Measurements from ENCODE around the gene KRTAP10-4. TPM values are rescaled to one million over a fixed set of nuclear protein-coding genes. Genes with fewer than 3 reads are reported as not detected.

Gene KRTAP10-4
- total RNA-seq, 6 experiments from 2014 or later: not detected

GRCh38 chr21:44540741-44541288, 32.7 kb upstream of the KRTAP10-4 start:
- peaks cover 10% of the 10 kb centered on the region; the same call in 1 of the 2 replicates for H3K9me3 Mint-ChIP-seq
- H3K4me3 Mint-ChIP-seq: no peak overlapping the region
- no peaks in the 10 kb centered on the region for H3K4me1 Mint-ChIP-seq (ENCODE audit: low read depth)
- H3K27ac Mint-ChIP-seq: no peak overlapping the region
- H3K36me3 Mint-ChIP-seq (ENCODE audit: low read depth): no peaks in the 10 kb centered on the region; the same call in none of the 2 replicates
- DNase-seq: no peak
- no peak for TF ChIP-seq CTCF (IDR thresholded peaks at IDR 0.05)
- peaks cover 3% of the 10 kb centered on the region for H3K27me3 Mint-ChIP-seq (ENCODE audit: insufficient read depth)

- Mint-ChIP-seq H3K4me1 (ENCODE audit: low read depth) (no peaks in the 10 kb centered on the region), H3K4me3 (no peak overlapping the region), H3K27me3 (ENCODE audit: insufficient read depth) (peaks cover 7% of the 10 kb centered on the region), H3K36me3 (ENCODE audit: low read depth) (no peaks in the 10 kb centered on the region; the same call in none of the 2 replicates), H3K27ac (no peak overlapping the region), H3K9me3 (peaks cover 14% of the 10 kb centered on the region)
- TF ChIP-seq CTCF (IDR thresholded peaks at IDR 0.05): no peak
- no peak for DNase-seq
These were observed 30.8 kb upstream of the KRTAP10-4 start for GRCh38 chr21:44542716-44543115.

- peaks cover 13% of the 10 kb centered on the region for H3K27me3 Mint-ChIP-seq (ENCODE audit: insufficient read depth)
These were observed 29.0 kb upstream of the KRTAP10-4 start for GRCh38 chr21:44544566-44544965.

GRCh38 chr21:44547656-44548331, 25.7 kb upstream of the KRTAP10-4 start:
- no peak overlapping the region for H3K27ac Mint-ChIP-seq
- no peaks in the 10 kb centered on the region for H3K4me1 Mint-ChIP-seq (ENCODE audit: low read depth)
- no peak overlapping the region for H3K4me3 Mint-ChIP-seq
- no peak for TF ChIP-seq CTCF (IDR thresholded peaks at IDR 0.05)
- H3K36me3 Mint-ChIP-seq (ENCODE audit: low read depth): no peaks in the 10 kb centered on the region; the same call in 1 of the 2 replicates
- DNase-seq: no peak
- H3K27me3 Mint-ChIP-seq (ENCODE audit: insufficient read depth): peaks cover 20% of the 10 kb centered on the region
- H3K9me3 Mint-ChIP-seq: peaks cover 22% of the 10 kb centered on the region

More at GRCh38 chr21:44544566-44544965, 29.0 kb upstream of the KRTAP10-4 start:
- H3K4me1 Mint-ChIP-seq (ENCODE audit: low read depth): no peaks in the 10 kb centered on the region
- H3K27ac Mint-ChIP-seq: no peak overlapping the region
- no peaks in the 10 kb centered on the region; the same call in none of the 2 replicates for H3K36me3 Mint-ChIP-seq (ENCODE audit: low read depth)
- H3K4me3 Mint-ChIP-seq: no peak overlapping the region
- H3K9me3 Mint-ChIP-seq: peaks cover 18% of the 10 kb centered on the region
- TF ChIP-seq CTCF (IDR thresholded peaks at IDR 0.05): no peak
- DNase-seq: no peak

GRCh38 chr21:44548381-44548780, 25.1 kb upstream of the KRTAP10-4 start:
- Mint-ChIP-seq H3K27ac (no peak overlapping the region), H3K4me1 (ENCODE audit: low read depth) (no peaks in the 10 kb centered on the region), H3K27me3 (ENCODE audit: insufficient read depth) (peaks cover 21% of the 10 kb centered on the region)

More at GRCh38 chr21:44548381-44548780, 25.1 kb upstream of the KRTAP10-4 start:
- no peak for DNase-seq
- Mint-ChIP-seq H3K36me3 (ENCODE audit: low read depth) (no peaks in the 10 kb centered on the region; the same call in 1 of the 2 replicates), H3K4me3 (no peak overlapping the region), H3K9me3 (peaks cover 22% of the 10 kb centered on the region)
- no peak for TF ChIP-seq CTCF (IDR thresholded peaks at IDR 0.05)
